HEK293 (cell line): ENCODE measurements around the gene SCLT1.
"Not testable (repeated sequence)": the region's sequence is repeated elsewhere in the genome, so short reads cannot be mapped to it uniquely, and the experiment has no call there.

ENCODE experiments used
- CTCF ChIA-PET: fragments of 350-600 bp; formaldehyde crosslinking; extraction: SDS; loops from one replicate; lab custom pipeline; 2021; ENCODE audit warnings: antibody characterized with exemption; lab: Yijun Ruan, JAX
- POLR2A ChIA-PET: fragments of 300-600 bp; formaldehyde crosslinking; extraction: SDS; loops from one replicate; lab custom pipeline; 2020; ENCODE audit warnings: antibody characterized with exemption, inconsistent platforms; lab: Yijun Ruan, JAX
- H3K27ac ChIP-seq: fragments of 200-500 bp; sonication (Bioruptor generic); 2 replicates; pipeline ENCODE4 v1.5.1; 2014; ENCODE audit warnings: low read depth, low read length, control low read depth, inconsistent platforms; ENCODE audit errors: extremely low read depth
- H3K36me3 ChIP-seq, 2 experiments: fragments of 200-500 bp in 1 of 2; sonication (Bioruptor generic) in 1 of 2; 1 replicate in 1 of 2; 2 replicates in 1 of 2; pipeline ENCODE4 v1.5.1; 2014 to 2017; ENCODE audit warnings: inconsistent platforms in 2 of 2, low read length in 2 of 2; ENCODE audit not compliant: control insufficient read depth in 2 of 2, insufficient read depth in 1 of 2
- H3K4me1 ChIP-seq: fragments of 200-500 bp; sonication (Bioruptor generic); 2 replicates; pipeline ENCODE4 v1.5.1; 2014; ENCODE audit warnings: mild to moderate bottlenecking, low read length, inconsistent platforms; ENCODE audit not compliant: control insufficient read depth, insufficient read depth
- H3K4me3 ChIP-seq: 2 replicates; pipeline ENCODE4 v1.5.1; 2011; ENCODE audit warnings: low read depth, mild to moderate bottlenecking, control low read depth, low read length, moderate library complexity
- H3K9me3 ChIP-seq: fragments of 200-500 bp; sonication (Bioruptor generic); 2 replicates; pipeline ENCODE4 v1.5.1; 2014; ENCODE audit warnings: low read depth, low read length, inconsistent platforms; ENCODE audit not compliant: control insufficient read depth, insufficient read depth
- BCL11A ChIP-seq: fragments of 450-650 bp; formaldehyde crosslinking; IDR thresholded peaks from 2 replicates; pipeline ENCODE4 v1.5.1; 2016; ENCODE audit warnings: low read depth, missing biosample characterization, missing genetic modification characterization
- HOXA7 ChIP-seq: sonication (generic); formaldehyde crosslinking; IDR thresholded peaks from 2 replicates; pipeline ENCODE4 v1.8.1; 2022; ENCODE audit warnings: missing genetic modification reagents, borderline replicate concordance
- KLF16 ChIP-seq: fragments of 450-650 bp; formaldehyde crosslinking; IDR thresholded peaks from 2 replicates; pipeline ENCODE4 v1.5.1; 2017; ENCODE audit warnings: missing biosample characterization, missing genetic modification characterization
- KLF7 ChIP-seq: fragments of 450-650 bp; formaldehyde crosslinking; IDR thresholded peaks from 2 replicates; pipeline ENCODE4 v1.5.1; 2016; ENCODE audit warnings: missing biosample characterization, missing genetic modification characterization, borderline replicate concordance
- KLF8 ChIP-seq: fragments of 450-650 bp; formaldehyde crosslinking; IDR thresholded peaks from 2 replicates; pipeline ENCODE4 v1.5.1; 2016; ENCODE audit warnings: missing biosample characterization, missing genetic modification characterization
- SETDB1 ChIP-seq: IDR thresholded peaks from one replicate; pipeline ENCODE4 v1.6.1; 2017; ENCODE audit warnings: mild to moderate bottlenecking, low read length, moderate library complexity, mixed read lengths; ENCODE audit not compliant: insufficient read length
- ZNF138 ChIP-seq: fragments of 450-650 bp; formaldehyde crosslinking; IDR thresholded peaks from 2 replicates; pipeline ENCODE4 v1.5.1; 2016; ENCODE audit warnings: missing biosample characterization, missing genetic modification characterization, borderline replicate concordance
- ZNF157 ChIP-seq: fragments of 450-650 bp; formaldehyde crosslinking; IDR thresholded peaks from 2 replicates; pipeline ENCODE4 v1.5.1; 2016; ENCODE audit warnings: missing biosample characterization, missing genetic modification characterization
- ZNF23 ChIP-seq: fragments of 450-650 bp; formaldehyde crosslinking; IDR thresholded peaks from 2 replicates; pipeline ENCODE4 v1.5.1; 2016; ENCODE audit warnings: missing biosample characterization, missing genetic modification characterization, borderline replicate concordance
- ZNF248 ChIP-seq: fragments of 450-650 bp; formaldehyde crosslinking; IDR thresholded peaks from 2 replicates; pipeline ENCODE4 v1.5.1; 2017; ENCODE audit warnings: missing biosample characterization, missing genetic modification characterization
- ZNF473 ChIP-seq: fragments of 450-650 bp; formaldehyde crosslinking; IDR thresholded peaks from 2 replicates; pipeline ENCODE4 v1.5.1; 2017; ENCODE audit warnings: missing biosample characterization, missing genetic modification characterization
- ZNF48 ChIP-seq: fragments of 450-650 bp; formaldehyde crosslinking; IDR thresholded peaks from 2 replicates; pipeline ENCODE4 v1.5.1; 2016; ENCODE audit warnings: missing biosample characterization, missing genetic modification characterization
- ZNF621 ChIP-seq: fragments of 450-650 bp; formaldehyde crosslinking; IDR thresholded peaks from 2 replicates; pipeline ENCODE4 v1.5.1; 2017; ENCODE audit warnings: missing biosample characterization, missing genetic modification characterization
- ZNF792 ChIP-seq: fragments of 450-650 bp; formaldehyde crosslinking; IDR thresholded peaks from 2 replicates; pipeline ENCODE4 v1.5.1; 2016; ENCODE audit warnings: missing biosample characterization, missing genetic modification characterization
- TF ChIP-seq, protein P1 (sequence below): fragments of 450-650 bp; formaldehyde crosslinking; IDR thresholded peaks from 2 replicates; pipeline ENCODE4 v1.5.1; 2016; ENCODE audit warnings: missing biosample characterization, missing genetic modification characterization
- TF ChIP-seq, protein P2 (sequence below): fragments of 450-650 bp; formaldehyde crosslinking; IDR thresholded peaks from 2 replicates; pipeline ENCODE4 v1.5.1; 2016; ENCODE audit warnings: missing biosample characterization, missing genetic modification characterization
- TF ChIP-seq, protein P3 (sequence below): fragments of 450-650 bp; formaldehyde crosslinking; IDR thresholded peaks from 2 replicates; pipeline ENCODE4 v1.5.1; 2017; ENCODE audit warnings: missing biosample characterization, missing genetic modification characterization
- TF ChIP-seq, protein P4 (sequence below): fragments of 450-650 bp; formaldehyde crosslinking; IDR thresholded peaks from 2 replicates; pipeline ENCODE4 v1.5.1; 2016; ENCODE audit warnings: missing biosample characterization, missing genetic modification characterization
- TF ChIP-seq, protein P5 (sequence below): fragments of 450-650 bp; formaldehyde crosslinking; IDR thresholded peaks from 2 replicates; pipeline ENCODE4 v1.5.1; 2016; ENCODE audit warnings: missing biosample characterization, missing genetic modification characterization

Gene SCLT1

DNA sequence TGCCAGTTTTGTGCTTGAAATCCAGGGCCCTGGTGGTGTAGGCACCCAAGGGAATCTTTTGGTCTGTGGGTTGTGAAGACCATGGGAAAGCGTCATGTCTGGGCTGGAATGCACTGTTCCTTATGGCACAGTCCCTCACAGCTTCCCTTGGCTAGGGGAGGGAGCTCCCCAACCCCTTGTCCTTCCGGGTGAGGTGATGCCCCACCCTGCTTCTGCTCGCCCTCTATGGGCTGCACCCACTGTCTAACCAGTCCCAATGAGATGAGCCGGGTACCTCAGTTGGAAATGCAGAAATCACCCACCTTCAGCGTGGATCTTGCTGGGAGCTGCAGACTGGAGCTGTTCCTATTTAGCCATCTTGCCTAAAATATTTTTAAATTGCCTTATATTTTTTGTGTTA, 33.3 kb upstream of the SCLT1 start:
- H3K4me3 ChIP-seq, H3K27ac ChIP-seq, POLR2A ChIA-PET, H3K4me1 ChIP-seq, H3K9me3 ChIP-seq, H3K36me3 ChIP-seq: not testable (repeated sequence)
- CTCF ChIA-PET: interaction anchor here (0.7 kb wide), 1 partner anchor 14 kb away, joined by 3 read pairs; no protein-coding TSS in a partner anchor

DNA sequence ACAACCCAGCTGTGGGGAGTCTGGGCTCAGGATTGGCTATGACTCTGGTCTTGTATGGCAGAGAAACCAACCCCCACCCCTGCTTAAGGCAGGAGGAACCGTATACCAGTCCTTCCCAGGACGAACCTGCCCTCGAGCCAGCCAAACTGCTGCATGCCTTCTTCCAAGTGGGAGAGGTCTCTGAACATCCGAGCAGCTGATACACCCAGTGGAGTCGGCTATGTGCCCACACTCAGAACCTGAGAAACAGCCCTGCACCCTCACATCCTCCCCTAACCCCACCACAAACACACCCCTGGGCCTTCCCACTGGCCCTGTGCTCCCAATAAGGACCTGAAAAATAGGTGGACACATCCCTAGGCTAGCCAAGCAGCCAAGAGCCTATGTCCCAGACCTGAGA, 24.4 kb upstream of the SCLT1 start:
- Histone ChIP-seq H3K4me1 (no peaks in the 10 kb centered on the region), H3K36me3 (no peaks in the 10 kb centered on the region), H3K27ac (no peak overlapping the region), H3K9me3 (no peaks in the 10 kb centered on the region), H3K4me3 (no peak overlapping the region)
- POLR2A ChIA-PET: no interaction called here
- CTCF ChIA-PET: no interaction called here
- TF ChIP-seq ZNF23 (no peak), ZNF473 (tag by site-specific recombination) (no peak), KLF8 (tag by site-specific recombination) (no peak), ZNF138 (tag by site-specific recombination) (no peak), KLF7 (tag by site-specific recombination) (no peak), KLF16 (tag by site-specific recombination) (no peak), HOXA7 (CRISPR knock-in tag) (no peak), ZNF792 (tag by site-specific recombination) (no peak), SETDB1 (no peak), ZNF48 (tag by site-specific recombination) (no peak), BCL11A (no peak), ZNF248 (no peak), ZNF157 (tag by site-specific recombination) (no peak), ZNF621 (tag by site-specific recombination) (no peak)
- TF ChIP-seq, protein P1, sequence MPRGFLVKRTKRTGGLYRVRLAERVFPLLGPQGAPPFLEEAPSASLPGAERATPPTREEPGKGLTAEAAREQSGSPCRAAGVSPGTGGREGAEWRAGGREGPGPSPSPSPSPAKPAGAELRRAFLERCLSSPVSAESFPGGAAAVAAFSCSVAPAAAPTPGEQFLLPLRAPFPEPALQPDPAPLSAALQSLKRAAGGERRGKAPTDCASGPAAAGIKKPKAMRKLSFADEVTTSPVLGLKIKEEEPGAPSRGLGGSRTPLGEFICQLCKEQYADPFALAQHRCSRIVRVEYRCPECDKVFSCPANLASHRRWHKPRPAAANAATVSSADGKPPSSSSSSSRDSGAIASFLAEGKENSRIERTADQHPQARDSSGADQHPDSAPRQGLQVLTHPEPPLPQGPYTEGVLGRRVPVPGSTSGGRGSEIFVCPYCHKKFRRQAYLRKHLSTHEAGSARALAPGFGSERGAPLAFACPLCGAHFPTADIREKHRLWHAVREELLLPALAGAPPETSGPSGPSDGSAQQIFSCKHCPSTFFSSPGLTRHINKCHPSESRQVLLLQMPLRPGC (tag by site-specific recombination): no peak
- TF ChIP-seq, protein P2, sequence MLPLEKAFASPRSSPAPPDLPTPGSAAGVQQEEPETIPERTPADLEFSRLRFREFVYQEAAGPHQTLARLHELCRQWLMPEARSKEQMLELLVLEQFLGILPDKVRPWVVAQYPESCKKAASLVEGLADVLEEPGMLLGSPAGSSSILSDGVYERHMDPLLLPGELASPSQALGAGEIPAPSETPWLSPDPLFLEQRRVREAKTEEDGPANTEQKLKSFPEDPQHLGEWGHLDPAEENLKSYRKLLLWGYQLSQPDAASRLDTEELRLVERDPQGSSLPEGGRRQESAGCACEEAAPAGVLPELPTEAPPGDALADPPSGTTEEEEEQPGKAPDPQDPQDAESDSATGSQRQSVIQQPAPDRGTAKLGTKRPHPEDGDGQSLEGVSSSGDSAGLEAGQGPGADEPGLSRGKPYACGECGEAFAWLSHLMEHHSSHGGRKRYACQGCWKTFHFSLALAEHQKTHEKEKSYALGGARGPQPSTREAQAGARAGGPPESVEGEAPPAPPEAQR: no peak
- TF ChIP-seq, protein P3, sequence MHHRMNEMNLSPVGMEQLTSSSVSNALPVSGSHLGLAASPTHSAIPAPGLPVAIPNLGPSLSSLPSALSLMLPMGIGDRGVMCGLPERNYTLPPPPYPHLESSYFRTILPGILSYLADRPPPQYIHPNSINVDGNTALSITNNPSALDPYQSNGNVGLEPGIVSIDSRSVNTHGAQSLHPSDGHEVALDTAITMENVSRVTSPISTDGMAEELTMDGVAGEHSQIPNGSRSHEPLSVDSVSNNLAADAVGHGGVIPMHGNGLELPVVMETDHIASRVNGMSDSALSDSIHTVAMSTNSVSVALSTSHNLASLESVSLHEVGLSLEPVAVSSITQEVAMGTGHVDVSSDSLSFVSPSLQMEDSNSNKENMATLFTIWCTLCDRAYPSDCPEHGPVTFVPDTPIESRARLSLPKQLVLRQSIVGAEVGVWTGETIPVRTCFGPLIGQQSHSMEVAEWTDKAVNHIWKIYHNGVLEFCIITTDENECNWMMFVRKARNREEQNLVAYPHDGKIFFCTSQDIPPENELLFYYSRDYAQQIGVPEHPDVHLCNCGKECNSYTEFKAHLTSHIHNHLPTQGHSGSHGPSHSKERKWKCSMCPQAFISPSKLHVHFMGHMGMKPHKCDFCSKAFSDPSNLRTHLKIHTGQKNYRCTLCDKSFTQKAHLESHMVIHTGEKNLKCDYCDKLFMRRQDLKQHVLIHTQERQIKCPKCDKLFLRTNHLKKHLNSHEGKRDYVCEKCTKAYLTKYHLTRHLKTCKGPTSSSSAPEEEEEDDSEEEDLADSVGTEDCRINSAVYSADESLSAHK (tag by site-specific recombination): no peak
- TF ChIP-seq, protein P4, sequence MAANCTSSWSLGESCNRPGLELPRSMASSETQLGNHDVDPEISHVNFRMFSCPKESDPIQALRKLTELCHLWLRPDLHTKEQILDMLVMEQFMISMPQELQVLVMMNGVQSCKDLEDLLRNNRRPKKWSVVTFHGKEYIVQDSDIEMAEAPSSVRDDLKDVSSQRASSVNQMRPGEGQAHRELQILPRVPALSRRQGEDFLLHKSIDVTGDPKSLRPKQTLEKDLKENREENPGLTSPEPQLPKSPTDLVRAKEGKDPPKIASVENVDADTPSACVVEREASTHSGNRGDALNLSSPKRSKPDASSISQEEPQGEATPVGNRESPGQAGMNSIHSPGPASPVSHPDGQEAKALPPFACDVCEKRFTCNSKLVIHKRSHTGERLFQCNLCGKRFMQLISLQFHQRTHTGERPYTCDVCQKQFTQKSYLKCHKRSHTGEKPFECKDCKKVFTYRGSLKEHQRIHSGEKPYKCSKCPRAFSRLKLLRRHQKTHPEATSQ (tag by site-specific recombination): no peak
- TF ChIP-seq, protein P5, sequence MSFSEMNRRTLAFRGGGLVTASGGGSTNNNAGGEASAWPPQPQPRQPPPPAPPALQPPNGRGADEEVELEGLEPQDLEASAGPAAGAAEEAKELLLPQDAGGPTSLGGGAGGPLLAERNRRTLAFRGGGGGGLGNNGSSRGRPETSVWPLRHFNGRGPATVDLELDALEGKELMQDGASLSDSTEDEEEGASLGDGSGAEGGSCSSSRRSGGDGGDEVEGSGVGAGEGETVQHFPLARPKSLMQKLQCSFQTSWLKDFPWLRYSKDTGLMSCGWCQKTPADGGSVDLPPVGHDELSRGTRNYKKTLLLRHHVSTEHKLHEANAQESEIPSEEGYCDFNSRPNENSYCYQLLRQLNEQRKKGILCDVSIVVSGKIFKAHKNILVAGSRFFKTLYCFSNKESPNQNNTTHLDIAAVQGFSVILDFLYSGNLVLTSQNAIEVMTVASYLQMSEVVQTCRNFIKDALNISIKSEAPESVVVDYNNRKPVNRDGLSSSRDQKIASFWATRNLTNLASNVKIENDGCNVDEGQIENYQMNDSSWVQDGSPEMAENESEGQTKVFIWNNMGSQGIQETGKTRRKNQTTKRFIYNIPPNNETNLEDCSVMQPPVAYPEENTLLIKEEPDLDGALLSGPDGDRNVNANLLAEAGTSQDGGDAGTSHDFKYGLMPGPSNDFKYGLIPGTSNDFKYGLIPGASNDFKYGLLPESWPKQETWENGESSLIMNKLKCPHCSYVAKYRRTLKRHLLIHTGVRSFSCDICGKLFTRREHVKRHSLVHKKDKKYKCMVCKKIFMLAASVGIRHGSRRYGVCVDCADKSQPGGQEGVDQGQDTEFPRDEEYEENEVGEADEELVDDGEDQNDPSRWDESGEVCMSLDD (tag by site-specific recombination): no peak
